ENCODE measurements around the gene CEP63. TPM values are rescaled to one million over a fixed set of nuclear protein-coding genes. Genes with fewer than 3 reads are reported as not detected.

Gene CEP63
- total RNA-seq, 1 experiment from 2014 or later = 37.4 TPM

DNA sequence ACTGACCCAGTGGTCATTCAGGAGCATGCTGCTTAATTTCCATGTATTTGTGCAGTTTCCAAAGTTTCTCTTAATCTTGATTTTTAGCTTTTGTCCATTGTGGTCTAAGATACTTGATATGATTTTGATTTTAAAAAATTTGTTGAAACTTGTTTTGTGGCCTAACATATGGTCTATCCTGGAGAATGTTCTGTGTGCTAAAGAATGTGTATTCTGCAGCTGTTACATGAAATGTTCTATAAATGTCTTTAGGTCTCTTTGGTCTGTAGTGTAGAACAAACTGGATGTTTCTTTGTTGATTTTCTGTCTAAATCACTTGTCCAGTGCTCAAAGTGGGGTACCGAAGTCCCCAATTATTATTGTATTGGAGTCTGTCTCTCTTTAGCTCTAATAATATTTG lies 17.4 kb downstream of the CEP63 start:
- intact Hi-C loops (cut with micrococcal nuclease; ENCODE audit: unreplicated experiment) = no loop called here
- Mint-ChIP-seq H3K27me3 (ENCODE audit: unreplicated experiment) (no peaks in the 10 kb centered on the region), H3K4me3 (ENCODE audit: low read depth, unreplicated experiment) (no peak overlapping the region), H3K4me1 (ENCODE audit: low read depth, unreplicated experiment) (no peaks in the 10 kb centered on the region), H3K9me3 (ENCODE audit: low read depth, unreplicated experiment) (peaks cover 16% of the 10 kb centered on the region), H3K27ac (ENCODE audit: unreplicated experiment) (no peak overlapping the region), H3K36me3 (ENCODE audit: insufficient read depth, unreplicated experiment) (no peaks in the 10 kb centered on the region)
- CTCF ChIA-PET = no interaction called here
- no peak for TF ChIP-seq CTCF (IDR thresholded peaks at IDR 0.05; ENCODE audit: unreplicated experiment)
- DNase-seq = no peak
- no TSS peak for BruUV-seq (replicated peaks)

- H3K27me3 Mint-ChIP-seq (ENCODE audit: unreplicated experiment) = no peaks in the 10 kb centered on the region
- H3K36me3 Mint-ChIP-seq (ENCODE audit: insufficient read depth, unreplicated experiment) = no peaks in the 10 kb centered on the region
- intact Hi-C loops (cut with micrococcal nuclease; ENCODE audit: unreplicated experiment) = no loop called here
- no TSS peak for BruUV-seq (replicated peaks)
- H3K9me3 Mint-ChIP-seq (ENCODE audit: low read depth, unreplicated experiment) = peaks cover 16% of the 10 kb centered on the region
- CTCF ChIA-PET = no interaction called here
- TF ChIP-seq CTCF (IDR thresholded peaks at IDR 0.05; ENCODE audit: unreplicated experiment) = no peak
- no peaks in the 10 kb centered on the region for H3K4me1 Mint-ChIP-seq (ENCODE audit: low read depth, unreplicated experiment)
- no peak for DNase-seq
- no peak overlapping the region for H3K27ac Mint-ChIP-seq (ENCODE audit: unreplicated experiment)
- no peak overlapping the region for H3K4me3 Mint-ChIP-seq (ENCODE audit: low read depth, unreplicated experiment)
Observed at GRCh38 chr3:134504132-134504531, 18.3 kb downstream of the CEP63 start.

DNA sequence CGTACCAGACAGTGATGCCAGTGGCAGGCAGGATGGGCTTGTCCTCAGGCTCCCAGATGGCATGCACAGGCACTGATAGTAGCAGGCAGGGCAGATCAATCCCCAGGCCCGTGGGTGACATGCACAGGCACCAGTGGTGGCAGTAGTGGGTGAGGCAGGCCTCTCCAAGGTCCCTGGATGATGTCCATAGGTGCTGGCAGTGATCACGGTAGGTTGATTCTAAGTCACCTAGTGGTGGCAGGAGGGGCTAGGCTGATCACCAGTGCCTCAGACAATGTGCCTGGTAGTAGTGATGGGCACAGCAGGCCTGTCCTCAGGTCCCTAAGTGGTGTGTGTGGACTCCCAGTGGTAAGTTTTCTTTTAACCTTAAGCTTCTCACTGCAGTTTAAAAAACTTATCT lies 19.6 kb downstream of the CEP63 start:
- Mint-ChIP-seq H3K36me3 (ENCODE audit: insufficient read depth, unreplicated experiment) (no peaks in the 10 kb centered on the region), H3K9me3 (ENCODE audit: low read depth, unreplicated experiment) (peaks cover 16% of the 10 kb centered on the region), H3K27ac (ENCODE audit: unreplicated experiment) (no peak overlapping the region), H3K4me3 (ENCODE audit: low read depth, unreplicated experiment) (no peak overlapping the region), H3K4me1 (ENCODE audit: low read depth, unreplicated experiment) (no peaks in the 10 kb centered on the region), H3K27me3 (ENCODE audit: unreplicated experiment) (no peaks in the 10 kb centered on the region)
- BruUV-seq (replicated peaks) = no TSS peak
- DNase-seq = no peak
- CTCF ChIA-PET = no interaction called here
- TF ChIP-seq CTCF (IDR thresholded peaks at IDR 0.05; ENCODE audit: unreplicated experiment) = no peak
- intact Hi-C loops (cut with micrococcal nuclease; ENCODE audit: unreplicated experiment) = no loop called here

DNA sequence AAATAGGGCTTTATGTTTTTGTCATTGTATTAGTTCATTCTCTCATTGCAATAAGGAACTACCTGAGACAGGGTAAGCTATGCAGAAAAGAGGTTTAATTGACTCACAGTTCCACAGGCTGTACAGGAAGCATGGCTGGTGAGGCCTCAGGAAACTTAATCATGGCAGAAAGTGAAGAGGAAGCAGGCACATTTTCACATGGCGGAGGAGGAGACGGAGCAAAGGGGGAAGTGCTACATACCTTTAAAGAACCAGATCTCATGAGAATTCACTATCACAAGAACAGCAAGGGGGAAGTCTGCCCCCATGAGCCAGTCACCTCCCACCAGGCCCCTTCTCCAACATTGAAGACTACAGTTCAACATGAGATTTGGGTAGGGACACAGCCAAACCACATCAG lies 25.6 kb downstream of the CEP63 start:
- CTCF ChIA-PET = no interaction called here
- intact Hi-C loops (cut with micrococcal nuclease; ENCODE audit: unreplicated experiment) = no loop called here
- DNase-seq = no peak
- Mint-ChIP-seq H3K9me3 (ENCODE audit: low read depth, unreplicated experiment) (no peaks in the 10 kb centered on the region), H3K27me3 (ENCODE audit: unreplicated experiment) (no peaks in the 10 kb centered on the region), H3K4me1 (ENCODE audit: low read depth, unreplicated experiment) (peaks cover 11% of the 10 kb centered on the region), H3K4me3 (ENCODE audit: low read depth, unreplicated experiment) (no peak overlapping the region), H3K36me3 (ENCODE audit: insufficient read depth, unreplicated experiment) (no peaks in the 10 kb centered on the region), H3K27ac (ENCODE audit: unreplicated experiment) (no peak overlapping the region)
- no TSS peak for BruUV-seq (replicated peaks)
- TF ChIP-seq CTCF (IDR thresholded peaks at IDR 0.05; ENCODE audit: unreplicated experiment) = no peak

- no peak for TF ChIP-seq CTCF (IDR thresholded peaks at IDR 0.05; ENCODE audit: unreplicated experiment)
- Mint-ChIP-seq H3K27me3 (ENCODE audit: unreplicated experiment) (no peaks in the 10 kb centered on the region), H3K9me3 (ENCODE audit: low read depth, unreplicated experiment) (peaks cover 6% of the 10 kb centered on the region), H3K4me3 (ENCODE audit: low read depth, unreplicated experiment) (no peak overlapping the region), H3K36me3 (ENCODE audit: insufficient read depth, unreplicated experiment) (no peaks in the 10 kb centered on the region), H3K27ac (ENCODE audit: unreplicated experiment) (no peak overlapping the region), H3K4me1 (ENCODE audit: low read depth, unreplicated experiment) (peaks cover 26% of the 10 kb centered on the region)
- BruUV-seq (replicated peaks) = no TSS peak
- no peak for DNase-seq
- intact Hi-C loops (cut with micrococcal nuclease; ENCODE audit: unreplicated experiment) = no loop called here
- CTCF ChIA-PET = no interaction called here
Observed at GRCh38 chr3:134516905-134517304, 31.0 kb downstream of the CEP63 start.
